Naive thymus-derived CD8-positive, alpha-beta T cell (primary cell): ENCODE results near the gene FETUB. TPM values are rescaled to one million over a fixed set of nuclear protein-coding genes. Genes with fewer than 3 reads are reported as not detected.

Experiments
- ATAC-seq, 2 donors: fragments of 150-1000 bp; cut with Tn5 transposase in 1 of 2; sonication (Bioruptor Pico), chemical (Tn5 transposase) in 1 of 2; 1 replicate in 1 of 2; 2 replicates in 1 of 2; pipeline ENCODE4 v1.10.0; 2021; ENCODE audit warnings: mild to moderate bottlenecking in 2 of 2, moderate library complexity in 2 of 2
- POLR2A ChIA-PET: fragments of 350-600 bp; sonication (Branson Sonifier 250); formaldehyde crosslinking; loops from one replicate; lab custom pipeline; 2021; ENCODE audit warnings: antibody characterized with exemption; lab: Charles Lee
- DNase-seq, 10 donors: peaks; one replicate each; pipeline versions ENCODE4 v3.0.0 to v3.0.0-alpha.2; 2020 to 2022
- H3K27ac Mint-ChIP-seq, 10 donors: one replicate each; pipeline ENCODE4 v1.8.0; 2020 to 2022; ENCODE audit warnings: mild to moderate bottlenecking in 10 of 10, mixed read lengths in 10 of 10, moderate library complexity in 4 of 10, inconsistent platforms in 1 of 10
- H3K27me3 Mint-ChIP-seq, 5 donors: one replicate each; pipeline ENCODE4 v1.8.0; 2021 to 2022; ENCODE audit warnings: mixed read lengths in 5 of 5
- H3K36me3 Mint-ChIP-seq, 3 donors: one replicate each; pipeline ENCODE4 v1.8.0; 2020 to 2022; ENCODE audit warnings: mixed read lengths in 3 of 3, mild to moderate bottlenecking in 2 of 3, inconsistent platforms in 1 of 3
- H3K4me1 Mint-ChIP-seq, 4 donors: one replicate each; pipeline ENCODE4 v1.8.0; 2021 to 2022; ENCODE audit warnings: mixed read lengths in 4 of 4
- H3K4me3 Mint-ChIP-seq, 10 donors: one replicate each; pipeline ENCODE4 v1.8.0; 2020 to 2022; ENCODE audit warnings: mild to moderate bottlenecking in 10 of 10, mixed read lengths in 10 of 10, moderate library complexity in 6 of 10, inconsistent platforms in 1 of 10
- H3K9me3 Mint-ChIP-seq, 9 donors: one replicate each; pipeline ENCODE4 v1.8.0; 2020 to 2022; ENCODE audit warnings: mixed read lengths in 9 of 9, mild to moderate bottlenecking in 3 of 9, inconsistent platforms in 1 of 9, moderate library complexity in 1 of 9
- polyA plus RNA-seq, 3 donors: library from polyadenylated mRNA; unstranded; fragments of 300-500 nt; fragmentation: Illumina TruSeq; gene quantifications; one replicate each; pipeline ENCODE4 v1.2.3, GENCODE V29; 2021
- total RNA-seq, 8 experiments: library from RNA in 2 of 8; stranded (reverse) in 2 of 8; gene quantifications; one replicate each; pipeline ENCODE4 v1.2.3 and lab custom pipeline; 2021 to 2026

Gene FETUB
- total and polyA plus RNA-seq, 5 experiments from 2014 or later, result not detected

DNA sequence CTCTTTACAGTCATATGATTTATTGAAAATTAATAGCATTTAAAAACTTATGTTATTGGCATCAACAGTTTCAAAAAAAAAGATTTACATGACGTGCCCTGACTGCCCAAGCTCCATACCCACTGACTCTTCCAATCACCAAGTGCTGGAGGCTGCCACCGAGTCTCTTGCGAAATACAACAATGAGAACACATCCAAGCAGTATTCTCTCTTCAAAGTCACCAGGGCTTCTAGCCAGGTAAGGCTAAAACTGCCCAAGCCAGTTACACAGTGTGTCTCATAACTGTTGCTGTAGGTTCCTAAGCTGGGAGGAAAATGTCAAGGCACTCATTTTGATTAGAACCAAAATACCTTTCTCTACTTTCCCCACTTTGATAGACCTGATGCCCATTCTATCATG is 4.5 kb downstream of the FETUB start:
- POLR2A ChIA-PET, result no interaction called here
- Mint-ChIP-seq H3K27ac (no peak overlapping the region), H3K9me3 (no peaks in the 10 kb centered on the region), H3K4me1 (no peaks in the 10 kb centered on the region), H3K4me3 (no peak overlapping the region), H3K36me3 (no peaks in the 10 kb centered on the region), H3K27me3 (peaks cover 0 to 12% (median 3%) of the 10 kb centered on the region in 5 donors)
- DNase-seq, result no peak
- ATAC-seq, result no peak

DNA sequence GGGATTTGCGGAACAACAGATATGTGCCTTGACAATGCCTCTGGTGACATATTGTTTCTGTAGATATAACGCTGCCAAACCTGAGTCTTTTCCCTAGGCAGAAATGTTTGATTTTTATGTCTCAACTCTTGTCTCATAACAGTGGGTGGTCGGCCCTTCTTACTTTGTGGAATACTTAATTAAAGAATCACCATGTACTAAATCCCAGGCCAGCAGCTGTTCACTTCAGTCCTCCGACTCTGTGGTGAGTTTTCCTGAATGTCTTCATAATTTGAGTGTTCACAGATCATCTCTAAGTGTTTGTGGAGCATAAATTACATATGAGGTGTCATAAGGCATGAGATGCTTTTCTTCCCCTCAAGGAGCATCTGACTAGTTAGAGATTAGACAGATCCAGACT is 5.9 kb downstream of the FETUB start:
- H3K4me3 Mint-ChIP-seq, result no peak overlapping the region
- POLR2A ChIA-PET, result no interaction called here
- ATAC-seq, result no peak
- H3K36me3 Mint-ChIP-seq, result no peaks in the 10 kb centered on the region
- H3K9me3 Mint-ChIP-seq, result no peaks in the 10 kb centered on the region
- peaks cover 0 to 8% (median 1%) of the 10 kb centered on the region in 5 donors for H3K27me3 Mint-ChIP-seq
- H3K4me1 Mint-ChIP-seq, result no peaks in the 10 kb centered on the region
- DNase-seq, result no peak
- no peak overlapping the region for H3K27ac Mint-ChIP-seq

DNA sequence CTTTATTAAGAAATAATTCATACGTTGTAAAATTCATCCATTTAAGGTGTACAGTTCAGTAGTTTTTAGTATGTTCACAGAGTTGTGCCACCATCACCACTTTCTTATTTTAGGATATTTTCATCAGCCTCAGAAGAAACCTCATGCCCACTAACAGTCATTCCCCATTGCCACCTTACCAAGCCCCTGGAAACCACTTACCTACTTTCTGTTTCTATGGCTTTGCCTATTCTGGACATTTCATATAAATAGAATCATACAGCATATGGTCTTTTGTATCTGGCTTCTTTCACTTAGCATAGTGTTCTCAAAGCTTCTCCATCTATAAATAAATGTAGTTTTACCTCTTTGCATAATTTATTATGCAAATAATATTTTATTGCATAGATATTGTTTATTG is 6.6 kb downstream of the FETUB start:
- ATAC-seq (no peak), DNase-seq (no peak)
- POLR2A ChIA-PET, result no interaction called here
- Mint-ChIP-seq H3K27ac (no peak overlapping the region), H3K36me3 (no peaks in the 10 kb centered on the region), H3K4me3 (no peak overlapping the region), H3K9me3 (no peaks in the 10 kb centered on the region), H3K27me3 (peaks cover 0 to 8% (median 0%) of the 10 kb centered on the region in 5 donors), H3K4me1 (no peaks in the 10 kb centered on the region)

DNA sequence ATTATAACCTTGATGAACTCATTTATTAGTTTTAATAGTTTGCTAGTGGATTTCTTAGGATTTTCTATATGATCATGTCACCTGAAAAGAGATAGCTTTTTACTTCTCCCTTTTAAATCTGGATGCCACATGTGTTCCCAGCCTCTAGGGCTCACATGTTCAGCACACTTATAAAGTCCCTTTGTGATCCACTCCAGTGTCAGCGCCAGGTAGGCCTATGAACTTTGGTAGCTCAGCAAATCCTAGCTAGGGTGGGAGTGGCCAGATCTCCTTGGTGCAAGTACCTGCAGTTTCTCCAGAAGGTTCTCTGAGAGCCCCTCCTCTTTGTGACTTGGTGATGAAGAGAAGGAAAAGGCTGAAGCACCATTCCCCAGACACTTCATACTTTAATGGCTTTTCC is 8.7 kb downstream of the FETUB start:
- H3K27me3 Mint-ChIP-seq, result peaks cover 0 to 13% (median 8%) of the 10 kb centered on the region in 5 donors
- H3K9me3 Mint-ChIP-seq, result no peaks in the 10 kb centered on the region
- POLR2A ChIA-PET, result no interaction called here
- no peaks in the 10 kb centered on the region for H3K36me3 Mint-ChIP-seq
- DNase-seq (no peak), ATAC-seq (no peak)
- peaks cover 0 to 12% (median 0%) of the 10 kb centered on the region in 4 donors for H3K4me1 Mint-ChIP-seq
- H3K4me3 Mint-ChIP-seq, result no peak overlapping the region
- H3K27ac Mint-ChIP-seq, result no peak overlapping the region

DNA sequence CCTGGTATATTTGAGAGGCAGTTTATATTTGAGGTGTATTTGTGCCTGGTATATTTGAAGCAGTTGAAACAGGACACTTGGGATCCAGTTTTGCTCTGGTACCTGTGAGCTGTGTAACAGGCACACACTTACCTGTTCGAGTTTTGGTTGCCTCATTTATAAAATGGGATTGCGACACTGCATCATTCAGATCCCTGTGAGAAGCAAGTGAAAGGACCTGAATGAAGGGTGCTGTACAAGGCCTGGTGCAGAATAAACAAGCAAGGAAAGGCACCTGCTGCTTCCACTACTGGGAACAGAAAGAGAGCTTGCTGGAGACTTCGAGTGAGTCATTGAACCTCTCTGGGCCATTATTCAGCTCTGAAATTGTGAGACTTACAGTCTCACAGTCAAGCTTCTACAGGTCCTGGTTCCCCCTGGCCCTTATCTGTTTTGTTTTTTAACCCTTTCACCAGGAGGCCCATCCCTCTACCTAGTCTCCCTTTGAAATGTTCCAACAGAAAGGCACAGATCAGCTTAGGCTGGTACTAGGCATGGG is 11.5 kb downstream of the FETUB start:
- ATAC-seq (no peak), DNase-seq (no peak)
- H3K36me3 Mint-ChIP-seq, result no peaks in the 10 kb centered on the region
- POLR2A ChIA-PET, result no interaction called here
- H3K4me3 Mint-ChIP-seq, result no peak overlapping the region
- peaks cover 0 to 12% (median 0%) of the 10 kb centered on the region in 4 donors for H3K4me1 Mint-ChIP-seq
- H3K27ac Mint-ChIP-seq, result no peak overlapping the region
- peaks cover 0 to 2% (median 0%) of the 10 kb centered on the region in 9 donors for H3K9me3 Mint-ChIP-seq
- peaks cover 3 to 24% (median 9%) of the 10 kb centered on the region in 5 donors for H3K27me3 Mint-ChIP-seq

DNA sequence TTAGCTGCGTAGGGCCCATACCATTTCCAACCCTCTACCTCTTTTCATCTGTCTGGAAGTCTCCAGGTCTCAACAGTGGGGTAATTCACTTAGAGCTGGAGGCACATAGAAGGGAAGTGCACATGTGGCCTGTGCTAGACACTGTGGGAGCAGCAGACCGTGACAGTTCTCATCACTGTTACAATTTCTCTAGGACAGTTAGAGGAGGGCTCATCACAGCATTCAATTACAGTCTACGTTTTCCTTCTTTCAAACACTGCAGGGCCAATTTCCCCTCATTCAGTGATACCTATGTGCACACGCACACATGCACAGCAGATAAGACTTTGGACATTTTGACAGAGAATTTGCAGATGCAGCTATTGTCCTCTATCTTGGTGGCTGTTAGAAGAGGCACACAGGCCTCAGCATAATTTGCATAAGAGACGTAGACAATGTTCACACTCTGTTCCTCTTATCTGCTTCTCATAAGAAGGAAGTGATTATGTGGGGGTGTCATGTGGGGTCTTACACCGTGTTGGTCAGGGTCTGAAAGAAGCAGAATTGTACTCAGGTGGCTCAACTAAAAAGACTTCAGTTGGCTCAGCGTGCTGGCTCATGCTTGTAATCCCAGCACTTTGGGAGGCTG is 13.0 kb downstream of the FETUB start:
- POLR2A ChIA-PET, result no interaction called here
- Mint-ChIP-seq H3K4me3 (no peak overlapping the region), H3K27me3 (peaks cover 3 to 30% (median 10%) of the 10 kb centered on the region in 5 donors), H3K27ac (no peak overlapping the region), H3K36me3 (no peaks in the 10 kb centered on the region), H3K4me1 (peaks cover 0 to 12% (median 0%) of the 10 kb centered on the region in 4 donors), H3K9me3 (peaks cover 0 to 2% (median 0%) of the 10 kb centered on the region in 9 donors)
- DNase-seq, result no peak
- ATAC-seq, result no peak

DNA sequence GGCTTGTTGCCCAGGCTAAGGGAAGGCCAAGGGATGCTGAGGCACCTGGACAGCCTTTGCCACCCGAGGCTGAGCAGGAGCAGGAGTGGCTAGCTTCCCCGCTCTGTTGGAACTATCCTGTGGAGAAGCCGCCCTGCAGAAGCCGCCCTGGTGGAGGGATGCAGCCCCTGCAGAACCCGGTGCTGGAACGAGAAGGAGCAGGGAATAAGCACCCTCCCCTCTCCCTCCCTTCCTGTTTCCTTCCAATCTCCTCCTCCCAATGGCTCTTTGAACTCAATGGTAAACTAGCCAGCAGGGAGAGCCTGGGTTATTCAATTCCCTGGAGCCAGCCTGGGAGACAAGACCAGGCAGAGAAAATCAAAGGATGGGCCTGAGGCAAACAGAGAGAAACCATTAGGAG is 13.8 kb downstream of the FETUB start:
- Mint-ChIP-seq H3K27me3 (peaks cover 5 to 37% (median 14%) of the 10 kb centered on the region in 5 donors), H3K4me3 (no peak overlapping the region), H3K36me3 (no peaks in the 10 kb centered on the region), H3K4me1 (peaks cover 0 to 12% (median 0%) of the 10 kb centered on the region in 4 donors), H3K9me3 (peaks cover 0 to 2% (median 0%) of the 10 kb centered on the region in 9 donors), H3K27ac (no peak overlapping the region)
- ATAC-seq (no peak), DNase-seq (no peak)
- POLR2A ChIA-PET, result no interaction called here

DNA sequence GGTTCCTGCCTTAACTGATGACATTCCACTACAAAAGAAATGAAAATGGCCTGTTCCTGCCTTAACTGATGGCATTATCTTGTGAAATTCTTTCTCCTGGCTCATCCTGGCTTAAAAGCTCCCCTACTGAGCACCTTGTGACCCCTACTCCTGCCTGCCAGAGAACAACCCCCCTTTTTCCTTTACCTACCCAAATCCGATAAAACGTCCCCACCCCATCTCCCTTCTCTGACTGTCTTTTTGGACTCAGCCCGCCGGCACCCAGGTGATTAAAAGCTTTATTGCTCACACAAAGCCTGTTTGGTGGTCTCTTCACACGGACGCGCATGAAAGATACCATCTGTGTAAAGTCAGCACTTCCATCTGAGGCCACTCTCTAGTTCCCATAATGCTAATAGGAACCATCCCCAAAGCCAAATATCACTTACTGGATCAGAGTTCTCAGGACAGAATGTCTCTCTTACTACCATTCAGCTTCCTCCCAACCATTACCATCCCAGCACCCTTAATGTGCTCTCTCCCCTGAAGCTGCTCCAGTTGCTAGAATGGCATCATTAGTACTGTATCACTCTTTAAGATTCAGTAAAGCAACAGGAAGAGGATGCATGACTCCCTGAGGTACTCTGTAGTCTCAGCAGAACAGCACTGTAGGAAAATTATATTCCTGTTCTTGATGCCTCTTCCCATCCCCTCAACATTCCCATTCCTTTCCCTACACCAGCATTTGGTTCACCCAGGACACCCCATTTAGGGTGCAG is 23.3 kb downstream of the FETUB start:
- Mint-ChIP-seq H3K27ac (no peak overlapping the region), H3K36me3 (no peaks in the 10 kb centered on the region), H3K27me3 (peaks cover 5 to 31% (median 23%) of the 10 kb centered on the region in 5 donors), H3K9me3 (no peaks in the 10 kb centered on the region), H3K4me3 (no peak overlapping the region), H3K4me1 (no peaks in the 10 kb centered on the region)
- DNase-seq, result no peak
- no peak for ATAC-seq
- POLR2A ChIA-PET, result no interaction called here

DNA sequence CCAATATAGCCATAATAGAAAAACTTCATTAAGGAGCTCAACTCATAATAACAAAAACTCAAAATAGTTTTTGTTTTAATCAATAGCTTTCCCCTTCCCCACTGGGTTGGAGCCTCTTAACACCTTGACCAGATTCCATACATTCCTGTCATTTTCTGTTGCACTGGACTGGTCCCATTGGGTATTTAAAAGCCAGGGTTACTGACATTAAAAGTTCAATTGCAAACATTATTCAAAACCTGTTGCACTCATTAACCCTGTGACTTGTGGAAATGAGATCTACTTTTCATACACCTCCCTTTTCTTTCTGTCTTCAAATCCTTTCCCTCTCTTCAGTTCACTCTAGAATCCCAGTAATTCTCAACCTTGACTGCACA is 23.9 kb downstream of the FETUB start:
- POLR2A ChIA-PET, result no interaction called here
- Mint-ChIP-seq H3K9me3 (no peaks in the 10 kb centered on the region), H3K27ac (no peak overlapping the region), H3K27me3 (peaks cover 5 to 25% (median 18%) of the 10 kb centered on the region in 5 donors), H3K36me3 (no peaks in the 10 kb centered on the region), H3K4me1 (no peaks in the 10 kb centered on the region), H3K4me3 (no peak overlapping the region)
- ATAC-seq, result no peak
- no peak for DNase-seq

DNA sequence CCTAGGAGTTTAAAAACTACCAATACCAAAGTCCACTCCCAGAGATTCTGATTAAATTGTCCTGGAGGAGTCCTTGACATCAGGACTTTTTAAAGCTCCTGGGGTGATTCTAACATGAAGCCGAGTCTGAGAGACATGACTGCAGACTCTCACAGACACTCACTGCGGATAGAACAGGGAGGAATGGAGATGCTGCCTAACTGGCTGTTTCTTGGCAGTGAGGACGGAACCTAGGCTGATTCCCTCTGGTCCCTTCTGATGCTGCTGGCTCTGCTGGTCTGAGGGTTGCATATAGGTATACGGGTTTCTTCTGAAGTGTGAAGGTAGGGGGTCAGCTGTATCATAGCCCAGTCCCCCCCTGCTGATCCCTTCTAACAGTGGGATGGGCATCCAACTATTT is 24.3 kb downstream of the FETUB start:
- no peak for DNase-seq
- ATAC-seq, result no peak
- H3K4me3 Mint-ChIP-seq, result no peak overlapping the region
- H3K9me3 Mint-ChIP-seq, result no peaks in the 10 kb centered on the region
- peaks cover 0 to 3% (median under 1%) of the 10 kb centered on the region in 4 donors for H3K4me1 Mint-ChIP-seq
- H3K27ac Mint-ChIP-seq, result no peak overlapping the region
- POLR2A ChIA-PET, result no interaction called here
- H3K27me3 Mint-ChIP-seq, result peaks cover 2 to 21% (median 15%) of the 10 kb centered on the region in 5 donors
- no peaks in the 10 kb centered on the region for H3K36me3 Mint-ChIP-seq

DNA sequence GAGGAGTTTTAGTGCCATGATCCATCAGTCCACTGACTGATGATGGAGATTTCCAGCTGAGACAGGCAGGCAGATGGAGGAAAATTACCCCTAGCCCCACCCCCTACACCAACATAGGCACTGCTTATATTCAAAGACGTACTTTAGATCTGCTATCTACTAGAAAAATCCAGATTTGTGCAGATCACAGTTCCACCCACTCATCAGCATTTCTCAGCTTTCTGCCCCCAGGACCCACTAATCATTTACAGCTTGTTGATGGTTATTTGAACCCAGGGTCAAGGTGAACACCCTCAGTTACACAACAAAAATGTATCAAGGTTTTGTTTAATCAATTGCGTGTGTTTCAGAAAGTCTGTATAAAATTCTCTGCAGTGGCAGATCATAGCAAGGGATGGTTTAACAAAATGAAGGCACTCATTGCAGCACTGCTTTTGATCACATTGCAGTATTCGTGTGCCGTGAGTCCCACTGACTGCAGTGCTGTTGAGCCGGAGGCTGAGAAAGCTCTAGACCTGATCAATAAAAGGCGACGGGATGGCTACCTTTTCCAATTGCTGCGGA is 25.5 kb downstream of the FETUB start, which contains the start of gene HRG:
Gene HRG (plus strand): TSS at position 390 of the 564 bp plus-strand sequence. CDS start 18 bp downstream, at position 408.
- ATAC-seq (no peak), DNase-seq (no peak)
- H3K4me1 Mint-ChIP-seq, result peaks cover 0 to 4% (median under 1%) of the 10 kb centered on the region in 4 donors
- H3K27me3 Mint-ChIP-seq, result peaks cover 2 to 19% (median 15%) of the 10 kb centered on the region in 5 donors
- no peak within 1 kb of the TSS for H3K27ac Mint-ChIP-seq
- H3K36me3 Mint-ChIP-seq, result no peaks in the 10 kb centered on the region
- no peak within 1 kb of the TSS for H3K4me3 Mint-ChIP-seq
- POLR2A ChIA-PET, result no interaction called here
- H3K9me3 Mint-ChIP-seq, result no peaks in the 10 kb centered on the region

DNA sequence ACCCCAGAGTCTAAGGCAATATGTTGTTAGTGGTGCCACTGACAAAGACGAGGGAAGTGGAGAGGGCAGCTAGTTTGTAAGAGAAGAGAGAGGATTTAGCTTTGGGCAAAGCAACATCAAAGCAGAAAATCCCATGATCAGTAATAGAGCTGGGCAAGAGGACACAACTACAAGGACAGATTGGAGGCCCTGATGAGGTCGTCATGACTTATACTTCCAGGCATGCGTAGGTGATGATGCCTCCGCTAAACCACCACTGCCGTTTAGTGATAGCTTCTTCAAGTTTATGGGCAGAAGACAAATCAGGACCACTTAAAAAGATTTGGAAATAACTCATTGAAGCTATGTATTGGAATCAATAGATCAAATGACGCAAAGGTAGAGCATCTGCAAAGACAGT is 28.2 kb downstream of the FETUB start:
- no peaks in the 10 kb centered on the region for H3K36me3 Mint-ChIP-seq
- no peak for DNase-seq
- no peak overlapping the region for H3K27ac Mint-ChIP-seq
- POLR2A ChIA-PET, result no interaction called here
- H3K4me1 Mint-ChIP-seq, result peaks cover 0 to 4% (median under 1%) of the 10 kb centered on the region in 4 donors
- no peak for ATAC-seq
- H3K27me3 Mint-ChIP-seq, result peaks cover 5 to 25% (median 17%) of the 10 kb centered on the region in 5 donors
- H3K9me3 Mint-ChIP-seq, result no peaks in the 10 kb centered on the region
- no peak overlapping the region for H3K4me3 Mint-ChIP-seq
